Caki2 (cell line): ENCODE measurements around the gene LAMA4. TPM values are rescaled to one million over a fixed set of nuclear protein-coding genes. Genes with fewer than 3 reads are reported as not detected.

Source experiments
- DNase-seq: peaks from one replicate; pipeline ENCODE4 v3.0.0-alpha.2; 2015; ENCODE audit warnings: low read depth
- in situ Hi-C: cut with HindIII; loops from 2 replicates; pipeline ENCODE4 v1.10.0; 2016; ENCODE audit warnings: low sequenced_read_pairs, low pct_unique_long_range_greater_than_20kb, mixed read lengths
- total RNA-seq: library from RNA; depleted of rRNA; stranded (reverse); fragments of >200 nt; shearing (Covaris generic); gene quantifications from 2 replicates; pipeline ENCODE4 v1.2.3, GENCODE V29; 2014; ENCODE audit warnings: low replicate concordance; rRNA removed

LAMA4 gene, protein sequence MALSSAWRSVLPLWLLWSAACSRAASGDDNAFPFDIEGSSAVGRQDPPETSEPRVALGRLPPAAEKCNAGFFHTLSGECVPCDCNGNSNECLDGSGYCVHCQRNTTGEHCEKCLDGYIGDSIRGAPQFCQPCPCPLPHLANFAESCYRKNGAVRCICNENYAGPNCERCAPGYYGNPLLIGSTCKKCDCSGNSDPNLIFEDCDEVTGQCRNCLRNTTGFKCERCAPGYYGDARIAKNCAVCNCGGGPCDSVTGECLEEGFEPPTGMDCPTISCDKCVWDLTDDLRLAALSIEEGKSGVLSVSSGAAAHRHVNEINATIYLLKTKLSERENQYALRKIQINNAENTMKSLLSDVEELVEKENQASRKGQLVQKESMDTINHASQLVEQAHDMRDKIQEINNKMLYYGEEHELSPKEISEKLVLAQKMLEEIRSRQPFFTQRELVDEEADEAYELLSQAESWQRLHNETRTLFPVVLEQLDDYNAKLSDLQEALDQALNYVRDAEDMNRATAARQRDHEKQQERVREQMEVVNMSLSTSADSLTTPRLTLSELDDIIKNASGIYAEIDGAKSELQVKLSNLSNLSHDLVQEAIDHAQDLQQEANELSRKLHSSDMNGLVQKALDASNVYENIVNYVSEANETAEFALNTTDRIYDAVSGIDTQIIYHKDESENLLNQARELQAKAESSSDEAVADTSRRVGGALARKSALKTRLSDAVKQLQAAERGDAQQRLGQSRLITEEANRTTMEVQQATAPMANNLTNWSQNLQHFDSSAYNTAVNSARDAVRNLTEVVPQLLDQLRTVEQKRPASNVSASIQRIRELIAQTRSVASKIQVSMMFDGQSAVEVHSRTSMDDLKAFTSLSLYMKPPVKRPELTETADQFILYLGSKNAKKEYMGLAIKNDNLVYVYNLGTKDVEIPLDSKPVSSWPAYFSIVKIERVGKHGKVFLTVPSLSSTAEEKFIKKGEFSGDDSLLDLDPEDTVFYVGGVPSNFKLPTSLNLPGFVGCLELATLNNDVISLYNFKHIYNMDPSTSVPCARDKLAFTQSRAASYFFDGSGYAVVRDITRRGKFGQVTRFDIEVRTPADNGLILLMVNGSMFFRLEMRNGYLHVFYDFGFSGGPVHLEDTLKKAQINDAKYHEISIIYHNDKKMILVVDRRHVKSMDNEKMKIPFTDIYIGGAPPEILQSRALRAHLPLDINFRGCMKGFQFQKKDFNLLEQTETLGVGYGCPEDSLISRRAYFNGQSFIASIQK (N-terminal part only)
- 12.0 and 12.4 TPM in 2 replicates for total RNA-seq

DNA sequence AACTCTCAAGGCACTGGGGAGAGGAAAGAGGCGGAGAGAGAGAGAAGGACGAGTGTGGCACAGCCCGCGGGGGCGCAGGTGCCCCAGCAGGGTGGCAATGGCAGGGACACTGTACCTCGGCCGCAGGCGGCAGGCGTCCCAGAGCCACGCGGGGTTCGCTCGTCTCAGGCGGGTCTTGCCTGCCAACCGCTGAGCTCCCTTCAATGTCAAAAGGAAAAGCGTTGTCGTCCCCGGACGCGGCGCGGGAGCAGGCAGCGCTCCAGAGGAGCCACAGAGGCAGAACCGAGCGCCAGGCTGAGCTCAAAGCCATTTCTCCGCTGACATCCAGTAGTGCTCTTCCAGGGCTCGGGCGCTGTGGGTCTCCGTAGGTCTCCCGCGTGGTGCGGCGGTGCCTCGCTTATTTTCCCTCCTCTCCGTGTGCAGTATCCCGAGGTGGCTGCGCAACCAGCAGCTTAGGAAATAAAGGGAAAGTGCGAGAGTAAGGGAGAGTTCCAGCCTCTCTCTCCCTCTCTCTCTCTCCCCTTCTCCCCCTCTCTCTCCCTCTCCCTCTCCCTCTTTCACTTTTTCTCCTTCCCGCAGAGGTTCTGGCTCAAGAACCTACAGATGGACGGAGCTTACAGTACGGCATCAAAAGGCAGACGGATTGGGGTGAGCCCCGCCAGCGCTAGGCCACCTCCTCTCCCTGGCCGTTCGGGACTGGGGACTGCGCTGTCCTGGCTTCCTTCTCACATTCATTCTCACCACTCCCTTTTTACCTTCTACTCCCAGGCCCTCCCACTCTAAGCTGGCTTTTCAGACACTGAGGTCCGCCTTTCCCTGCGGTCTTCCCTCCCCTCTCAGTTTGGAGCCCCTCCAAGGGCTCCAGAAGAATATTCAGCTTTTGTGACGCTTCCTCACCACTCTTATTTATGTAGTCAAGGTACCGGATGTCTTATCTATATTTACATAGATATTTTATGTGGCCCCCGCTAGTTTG is at the start of gene LAMA4:
TSS of gene LAMA4 (minus strand) at position 727 of the 976 bp plus-strand sequence. CDS start at position 310, 417 bp downstream.
- in situ Hi-C loops, result no loop called here
- peak; percentile 18 for DNase-seq

DNA sequence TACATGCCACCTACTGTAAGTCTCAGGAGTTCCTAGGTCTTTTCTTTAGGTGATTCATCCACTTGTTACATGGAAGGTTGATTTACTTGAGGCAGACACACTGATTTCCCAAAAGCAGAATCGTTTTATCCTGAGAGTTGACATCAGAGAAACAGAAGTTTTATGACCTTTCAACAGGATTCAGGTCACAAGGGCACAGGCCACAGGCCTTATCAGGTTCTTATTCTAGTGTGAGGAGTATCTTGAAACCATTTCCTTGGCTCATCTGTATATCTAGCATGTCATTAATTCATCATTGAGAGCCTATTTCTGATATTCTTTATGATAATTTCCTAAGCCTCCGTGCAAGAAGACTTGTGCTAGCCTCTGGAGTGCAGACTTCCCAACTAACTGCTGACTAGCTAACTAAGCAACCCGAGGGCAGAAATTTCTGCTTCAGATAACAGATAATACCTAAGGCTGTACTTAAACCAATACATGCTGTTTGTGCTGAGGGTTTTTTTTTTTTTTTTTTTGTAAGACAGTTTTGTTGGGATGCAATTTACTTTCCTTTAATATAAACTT is 47.9 kb upstream of the LAMA4 start:
- in situ Hi-C loops, result no loop called here
- DNase-seq, result no peak

DNA sequence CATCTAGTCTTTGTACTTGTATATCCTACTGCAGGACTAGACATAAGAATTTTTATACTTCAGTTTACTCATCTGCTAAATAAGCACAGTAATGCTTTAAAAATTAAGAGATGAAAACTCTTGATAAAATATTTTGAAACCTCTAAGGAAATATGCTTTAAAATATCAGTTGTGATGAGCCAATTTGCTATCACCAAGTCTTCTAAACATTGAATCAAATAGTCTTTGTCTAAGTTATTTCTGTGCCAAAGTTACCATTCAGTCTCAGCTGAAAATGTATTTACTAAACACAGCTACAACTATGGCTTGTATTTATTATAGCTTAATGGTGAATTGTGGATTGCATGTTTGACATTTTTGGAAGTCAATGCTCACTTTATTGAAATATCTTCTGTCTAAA is 46.5 kb upstream of the LAMA4 start:
- in situ Hi-C loops, result no loop called here
- no peak for DNase-seq

DNA sequence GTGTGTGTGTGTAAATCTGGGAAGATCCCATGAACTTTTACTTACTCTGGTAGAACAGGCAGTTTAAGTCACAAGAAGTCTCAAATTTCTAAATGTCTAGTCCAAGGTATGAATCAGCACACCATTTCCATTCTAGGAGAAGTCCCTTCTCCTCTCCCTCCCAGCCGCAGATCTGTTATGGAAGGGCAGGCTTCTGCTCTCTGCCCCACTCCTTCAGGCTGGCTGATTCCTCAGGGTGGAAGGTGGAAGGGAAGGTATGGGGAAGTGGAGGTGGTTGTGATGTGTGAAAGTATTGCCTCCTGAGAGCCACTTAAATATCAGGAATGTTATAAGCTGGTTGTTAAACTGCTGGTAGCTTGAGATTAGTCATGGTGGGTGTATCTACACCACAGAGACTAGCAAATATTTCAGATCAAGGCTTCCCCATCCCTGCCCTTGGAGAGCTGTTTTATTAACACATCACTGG is 44.5 kb upstream of the LAMA4 start:
- in situ Hi-C loops, result no loop called here

DNA sequence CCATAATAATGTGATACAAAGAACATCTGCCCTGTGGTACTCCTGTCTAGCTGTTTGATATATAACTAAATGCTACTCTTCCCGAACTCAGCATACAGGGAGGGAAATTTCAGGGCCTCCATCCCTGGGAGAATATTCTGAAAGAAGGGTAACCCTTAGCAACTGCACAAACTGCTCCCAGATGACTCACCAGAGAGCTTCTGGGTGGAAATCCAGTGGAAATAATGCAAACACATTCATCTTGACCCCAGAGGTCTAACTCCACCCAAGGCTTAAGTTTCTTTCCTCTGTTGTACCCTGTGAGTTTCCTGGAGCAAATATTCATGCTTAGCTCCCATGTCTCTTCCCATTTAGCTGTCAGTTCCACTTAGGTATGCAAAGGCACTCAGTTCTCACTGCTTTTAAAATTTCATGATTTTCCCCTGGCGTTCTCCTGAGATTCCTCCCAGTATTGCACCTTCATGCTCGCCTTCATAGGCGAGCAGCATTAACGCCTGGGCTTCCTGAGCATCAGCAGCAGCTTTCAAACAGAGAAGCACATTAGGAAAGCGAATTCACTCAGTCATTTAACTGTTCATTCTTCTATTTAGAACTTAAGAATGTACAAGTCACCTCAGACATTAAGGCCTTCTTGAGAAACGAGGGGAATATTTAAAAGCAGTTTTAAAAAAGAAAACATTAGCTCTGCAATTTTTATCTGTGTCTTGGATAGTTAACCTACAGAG is 43.8 kb upstream of the LAMA4 start:
- peak; percentile 62 for DNase-seq
- in situ Hi-C loops, result no loop called here

More for the DNA sequence above, 44.5 kb upstream of the LAMA4 start:
- DNase-seq, result peak; percentile 79

DNA sequence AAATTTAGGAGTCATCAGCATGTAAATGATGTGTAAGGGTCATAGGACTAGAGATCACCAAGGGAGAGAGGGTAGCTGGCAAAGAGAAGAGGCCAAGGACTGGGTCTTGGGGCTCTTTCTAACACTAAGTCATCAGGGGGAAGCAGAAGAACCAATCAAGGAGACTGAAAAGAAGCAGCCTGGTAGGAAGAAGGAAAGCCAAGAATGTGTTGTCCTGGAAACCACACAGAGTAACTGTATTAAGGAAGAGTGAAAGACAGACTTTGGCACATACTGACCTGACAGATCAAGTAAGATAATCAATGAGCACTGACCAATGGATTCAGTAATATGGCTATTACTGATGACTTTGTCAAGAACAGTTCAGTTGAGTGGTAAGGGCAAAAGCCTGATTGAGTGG is 42.3 kb upstream of the LAMA4 start:
- DNase-seq, result no peak

DNA sequence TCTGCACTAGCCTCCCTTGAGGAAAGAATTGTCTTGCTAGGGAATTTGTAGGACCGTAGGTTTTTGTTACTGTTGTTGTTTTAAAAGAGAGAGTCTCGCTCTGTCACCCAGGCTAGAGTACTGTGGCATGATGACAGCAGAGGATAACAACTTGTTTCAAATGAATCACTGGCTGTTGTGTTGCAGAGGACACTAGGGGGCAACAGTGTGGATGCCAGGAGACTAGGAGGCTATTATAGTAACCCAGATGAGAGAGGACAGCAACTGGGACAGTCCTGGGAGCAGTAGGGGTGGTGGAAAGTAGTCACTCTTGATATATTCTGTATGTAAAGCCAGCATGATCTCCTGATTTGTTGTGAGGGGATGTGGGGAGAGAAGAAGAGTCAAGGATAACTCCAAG is 41.8 kb upstream of the LAMA4 start:
- DNase-seq, result peak; percentile 62
- in situ Hi-C loops, result no loop called here

More for the DNA sequence above, 42.3 kb upstream of the LAMA4 start:
- in situ Hi-C loops, result no loop called here

DNA sequence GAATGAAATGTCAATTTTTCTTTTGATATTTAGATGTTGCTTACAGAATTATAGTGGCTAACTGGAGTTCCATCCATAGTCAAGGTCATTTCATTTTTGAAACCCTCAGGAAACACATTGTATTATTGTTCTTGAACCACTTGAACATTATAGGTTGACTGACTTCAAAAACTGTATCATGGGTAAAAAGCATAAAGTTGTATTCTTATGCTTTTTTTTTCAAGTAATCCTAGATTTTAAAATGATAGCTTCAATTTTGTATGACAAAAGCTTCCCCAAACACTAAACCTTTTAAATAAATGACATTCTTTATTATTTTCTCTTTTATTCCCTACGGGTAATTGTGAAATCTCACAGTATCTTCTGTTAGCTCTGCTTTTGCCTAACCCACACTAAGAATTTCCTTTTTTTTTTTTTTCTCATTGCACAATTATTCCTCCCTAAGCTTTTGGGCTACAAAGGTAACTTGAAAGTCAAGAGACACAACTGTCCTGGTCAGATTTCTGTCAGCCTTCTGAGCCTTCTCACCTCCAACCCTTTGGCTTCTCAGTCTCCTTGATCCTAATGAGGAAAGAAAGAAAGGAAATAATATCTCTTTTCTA is 36.9 kb upstream of the LAMA4 start:
- in situ Hi-C loops, result no loop called here
- no peak for DNase-seq

DNA sequence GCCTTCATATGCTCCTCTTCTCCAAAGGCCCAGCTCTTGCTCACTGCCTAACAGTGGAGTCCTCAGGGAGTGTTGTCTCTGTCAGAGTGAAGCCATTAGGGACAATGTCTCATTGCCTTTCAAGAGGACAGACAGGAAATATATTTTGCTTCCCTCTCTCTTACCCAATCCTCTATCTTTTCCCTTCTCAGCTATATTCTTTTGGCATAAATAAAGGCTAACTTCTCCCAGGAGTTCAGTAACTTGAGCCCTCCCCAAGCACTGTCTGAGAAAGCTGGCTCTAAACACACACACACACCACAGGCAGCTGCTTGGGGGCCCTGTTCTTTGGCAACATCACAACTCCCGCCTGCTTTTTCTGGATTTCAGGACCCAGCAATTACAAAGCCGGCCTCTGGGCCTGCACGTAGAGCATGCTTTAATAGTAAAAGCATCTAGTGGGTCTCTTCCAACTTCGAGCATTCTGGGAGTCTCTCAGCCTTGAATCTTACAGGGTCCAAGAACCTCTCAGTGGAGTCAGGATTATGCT is 34.7 kb upstream of the LAMA4 start:
- in situ Hi-C loops, result no loop called here
- no peak for DNase-seq

DNA sequence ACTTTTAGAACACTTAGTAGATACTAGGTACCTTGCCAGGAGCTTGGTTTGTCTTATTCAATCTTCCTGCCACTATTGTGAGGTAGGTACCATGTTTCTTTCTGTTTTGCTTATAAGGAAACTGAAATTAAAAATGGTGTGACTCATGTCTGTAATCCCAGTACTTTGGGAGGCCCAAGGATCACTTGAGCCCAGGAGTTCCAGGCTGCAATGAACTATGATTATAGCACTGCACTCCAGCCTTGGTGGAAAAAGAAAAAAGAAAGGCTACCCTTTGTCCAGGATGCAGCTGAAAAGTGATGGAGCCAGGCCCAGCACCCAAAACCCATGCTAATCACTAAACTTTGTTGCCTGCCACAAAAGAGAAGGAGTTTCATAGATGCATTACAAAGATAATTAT is 34.1 kb upstream of the LAMA4 start:
- in situ Hi-C loops, result no loop called here
- DNase-seq, result no peak

DNA sequence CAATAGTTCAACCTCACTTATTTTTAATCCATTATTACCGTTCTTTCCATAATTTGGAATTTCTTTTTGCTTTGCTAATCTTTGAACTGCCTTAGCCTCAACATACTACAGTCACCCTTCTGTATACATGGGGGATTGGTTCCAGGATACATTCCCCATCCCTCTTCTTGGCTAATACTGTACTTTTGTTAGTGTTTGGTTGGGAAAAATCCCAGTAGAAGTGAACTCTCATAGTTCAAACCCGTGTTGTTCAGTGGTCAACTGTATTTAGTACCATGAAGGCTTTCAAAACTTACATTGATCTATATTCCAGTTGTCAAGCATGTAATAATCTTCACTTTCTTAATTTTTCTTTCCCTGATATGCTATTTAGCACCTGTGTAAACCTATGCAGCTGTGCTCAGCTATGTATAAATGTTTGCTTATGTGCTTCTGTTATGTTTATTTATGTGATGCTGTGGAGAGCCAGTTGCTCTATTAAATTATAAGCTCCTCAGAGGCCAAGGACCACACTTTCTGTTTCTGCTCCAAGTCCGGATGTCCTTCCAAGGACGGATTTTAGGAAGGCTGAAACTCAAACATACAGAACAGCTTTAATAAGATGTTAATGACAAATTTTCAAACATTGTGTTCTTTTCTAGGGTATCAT is 33.3 kb upstream of the LAMA4 start:
- no peak for DNase-seq
- in situ Hi-C loops, result no loop called here

DNA sequence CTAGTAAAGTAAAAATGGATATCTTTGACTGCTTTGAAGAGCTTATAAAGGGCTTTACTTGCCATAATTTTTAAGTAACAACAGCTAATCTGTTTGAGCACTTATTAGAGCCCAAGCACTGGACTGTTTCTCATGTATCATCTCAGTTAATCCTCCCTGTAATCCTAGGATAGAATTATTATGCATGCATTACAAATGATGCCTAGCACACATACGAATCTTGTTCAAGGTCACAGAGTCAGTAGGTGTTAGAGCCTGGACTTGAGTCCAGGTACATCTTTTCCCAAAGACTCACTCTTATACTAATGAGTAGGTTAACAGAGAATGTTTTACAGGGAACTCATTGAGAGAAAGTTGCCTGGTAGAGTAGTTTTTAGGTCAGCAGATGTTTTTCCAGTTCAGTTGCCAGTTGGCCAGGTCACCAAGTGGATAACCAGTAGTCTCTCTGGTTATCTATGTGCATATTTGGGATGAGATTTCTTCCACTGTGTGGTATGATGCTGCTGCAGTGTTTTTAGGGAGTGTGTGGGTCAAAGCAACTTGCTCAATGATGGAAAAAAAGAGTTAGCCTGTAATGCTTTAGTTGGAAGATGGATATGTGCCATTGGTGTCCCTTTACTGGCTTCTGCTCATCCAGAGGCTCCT is 32.3 kb upstream of the LAMA4 start:
- no peak for DNase-seq
- in situ Hi-C loops, result no loop called here

DNA sequence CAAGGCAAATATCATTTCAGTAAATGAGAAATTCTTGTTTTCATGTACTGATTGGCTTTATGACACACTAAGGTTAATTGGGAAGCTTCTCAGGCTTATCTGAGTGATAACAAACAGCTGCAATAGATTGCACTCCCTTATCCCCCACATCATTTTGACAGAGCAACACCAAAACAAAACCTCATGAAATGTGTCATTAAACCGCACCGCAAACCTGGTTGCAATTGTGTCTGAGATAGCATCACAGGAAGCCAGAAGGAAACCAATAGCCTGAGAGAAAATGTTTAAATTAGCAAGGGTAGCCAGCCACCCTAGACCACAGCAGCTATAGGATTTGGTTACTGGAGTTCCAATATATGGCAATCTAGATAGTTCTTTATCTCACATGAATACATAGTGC is 31.6 kb upstream of the LAMA4 start:
- no peak for DNase-seq
- in situ Hi-C loops, result no loop called here

DNA sequence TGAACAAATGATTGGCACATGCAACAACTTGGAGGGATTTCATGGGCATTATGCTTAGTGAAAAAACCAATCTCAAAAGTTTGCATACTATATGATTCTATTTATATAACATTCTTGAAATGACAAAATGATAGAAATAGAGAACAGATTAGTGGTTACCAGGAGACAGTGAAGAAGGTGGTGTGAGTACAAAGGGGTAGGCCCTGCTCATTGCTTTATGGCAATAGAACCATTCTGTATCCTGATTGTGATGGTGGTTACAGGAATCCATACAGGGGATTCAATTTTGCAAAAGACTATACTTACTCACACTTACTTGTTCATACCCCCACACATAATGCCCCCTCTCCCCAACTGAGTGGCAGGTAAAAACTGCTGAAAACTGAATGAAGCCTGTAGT is 30.2 kb upstream of the LAMA4 start:
- in situ Hi-C loops, result no loop called here
- DNase-seq, result no peak

DNA sequence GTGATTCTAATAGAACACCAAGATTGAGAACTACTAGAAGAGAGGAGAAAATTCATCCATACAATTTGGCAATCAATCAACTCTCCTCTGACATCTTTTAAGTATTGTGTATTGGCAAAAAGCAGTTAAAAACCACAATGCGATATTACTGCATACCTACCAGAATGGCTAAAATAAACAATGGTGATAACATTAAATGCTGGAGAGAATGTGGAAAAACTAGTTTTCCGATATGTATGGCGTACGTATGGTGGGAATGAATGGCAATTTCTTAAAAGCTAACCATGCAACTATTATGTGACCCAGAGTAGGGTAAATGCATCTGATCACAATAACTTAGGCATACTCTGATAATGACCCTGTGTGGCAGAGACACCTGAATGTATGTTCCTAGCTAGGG is 29.3 kb upstream of the LAMA4 start:
- no peak for DNase-seq
- in situ Hi-C loops, result no loop called here
